ENCODE data around the gene TRAF2. TPM values are rescaled to one million over a fixed set of nuclear protein-coding genes. Genes with fewer than 3 reads are reported as not detected.

TRAF2 gene
- total RNA-seq, 1 experiment from 2014 or later, result 29.2 TPM

GRCh38 chr9:136937186-136938001, 51.1 kb downstream of the TRAF2 start:
- ChIA-PET CTCF (no interaction called here), POLR2A (ENCODE audit: low non-redundant PET) (no interaction called here)
- no peak for DNase-seq (ENCODE audit: low spot score)
- intact Hi-C loops (cut with micrococcal nuclease; ENCODE audit: unreplicated experiment), result no loop called here
- peaks cover 27% of the 10 kb centered on the region for H3K36me3 ChIP-seq (ENCODE audit: insufficient read depth, low read length, poor library complexity, severe bottlenecking)
- no peak for TF ChIP-seq EZH2 (IDR thresholded peaks at IDR 0.05; ENCODE audit: borderline replicate concordance, low read depth, low read length, poor library complexity, severe bottlenecking)
- H3K4me3 ChIP-seq (ENCODE audit: low read depth, low read length, poor library complexity, severe bottlenecking), result no peak overlapping the region
- no peaks in the 10 kb centered on the region for H3K27me3 ChIP-seq (replicated peaks; ENCODE audit: insufficient read depth, low read depth, low read length, poor library complexity)
- no TSS peak for BruUV-seq (replicated peaks)
- H3K27ac ChIP-seq (ENCODE audit: low read depth, low read length, poor library complexity, severe bottlenecking), result no peak overlapping the region
- no peaks in the 10 kb centered on the region for H3K4me1 ChIP-seq (ENCODE audit: insufficient read depth, low read length, poor library complexity, severe bottlenecking)
- no peaks in the 10 kb centered on the region for H3K9me3 ChIP-seq (ENCODE audit: low read depth, low read length, poor library complexity, severe bottlenecking)

- peaks cover 33% of the 10 kb centered on the region for H3K36me3 ChIP-seq (ENCODE audit: insufficient read depth, low read length, poor library complexity, severe bottlenecking)
- BruUV-seq (replicated peaks), result no TSS peak
- intact Hi-C loops (cut with micrococcal nuclease; ENCODE audit: unreplicated experiment), result no loop called here
- H3K27ac ChIP-seq (ENCODE audit: low read depth, low read length, poor library complexity, severe bottlenecking), result no peak overlapping the region
- no peaks in the 10 kb centered on the region for H3K9me3 ChIP-seq (ENCODE audit: low read depth, low read length, poor library complexity, severe bottlenecking)
- DNase-seq (ENCODE audit: low spot score), result no peak
- no peak overlapping the region for H3K4me3 ChIP-seq (ENCODE audit: low read depth, low read length, poor library complexity, severe bottlenecking)
- ChIA-PET POLR2A (ENCODE audit: low non-redundant PET) (no interaction called here), CTCF (no interaction called here)
- TF ChIP-seq EZH2 (IDR thresholded peaks at IDR 0.05; ENCODE audit: borderline replicate concordance, low read depth, low read length, poor library complexity, severe bottlenecking) (no peak), CTCF (conservative IDR thresholded peaks at IDR 0.05; ENCODE audit: low read depth, low read length) (no peak)
- no peaks in the 10 kb centered on the region for H3K4me1 ChIP-seq (ENCODE audit: insufficient read depth, low read length, poor library complexity, severe bottlenecking)
- no peaks in the 10 kb centered on the region for H3K27me3 ChIP-seq (replicated peaks; ENCODE audit: insufficient read depth, low read depth, low read length, poor library complexity)
Observed at GRCh38 chr9:136939431-136939995, 53.2 kb downstream of the TRAF2 start.

- Histone ChIP-seq H3K27me3 (replicated peaks; ENCODE audit: insufficient read depth, low read depth, low read length, poor library complexity) (no peaks in the 10 kb centered on the region), H3K4me3 (ENCODE audit: low read depth, low read length, poor library complexity, severe bottlenecking) (no peak overlapping the region), H3K36me3 (ENCODE audit: insufficient read depth, low read length, poor library complexity, severe bottlenecking) (peaks cover 33% of the 10 kb centered on the region), H3K27ac (ENCODE audit: low read depth, low read length, poor library complexity, severe bottlenecking) (no peak overlapping the region), H3K9me3 (ENCODE audit: low read depth, low read length, poor library complexity, severe bottlenecking) (no peaks in the 10 kb centered on the region), H3K4me1 (ENCODE audit: insufficient read depth, low read length, poor library complexity, severe bottlenecking) (no peaks in the 10 kb centered on the region)
- no peak for TF ChIP-seq EZH2 (IDR thresholded peaks at IDR 0.05; ENCODE audit: borderline replicate concordance, low read depth, low read length, poor library complexity, severe bottlenecking)
- ChIA-PET CTCF (no interaction called here), POLR2A (ENCODE audit: low non-redundant PET) (no interaction called here)
- intact Hi-C loops (cut with micrococcal nuclease; ENCODE audit: unreplicated experiment), result no loop called here
- BruUV-seq (replicated peaks), result no TSS peak
- DNase-seq (ENCODE audit: low spot score), result no peak
Observed at GRCh38 chr9:136939996-136940525, 53.7 kb downstream of the TRAF2 start.

GRCh38 chr9:136940526-136941230, 54.4 kb downstream of the TRAF2 start:
- POLR2A ChIA-PET (ENCODE audit: low non-redundant PET), result no interaction called here
- DNase-seq (ENCODE audit: low spot score), result no peak
- H3K36me3 ChIP-seq (ENCODE audit: insufficient read depth, low read length, poor library complexity, severe bottlenecking), result peaks cover 33% of the 10 kb centered on the region
- H3K4me1 ChIP-seq (ENCODE audit: insufficient read depth, low read length, poor library complexity, severe bottlenecking), result no peaks in the 10 kb centered on the region
- H3K9me3 ChIP-seq (ENCODE audit: low read depth, low read length, poor library complexity, severe bottlenecking), result no peaks in the 10 kb centered on the region
- TF ChIP-seq CTCF (conservative IDR thresholded peaks at IDR 0.05; ENCODE audit: low read depth, low read length), result no peak
- no peak for TF ChIP-seq EZH2 (IDR thresholded peaks at IDR 0.05; ENCODE audit: borderline replicate concordance, low read depth, low read length, poor library complexity, severe bottlenecking)
- H3K27me3 ChIP-seq (replicated peaks; ENCODE audit: insufficient read depth, low read depth, low read length, poor library complexity), result no peaks in the 10 kb centered on the region
- H3K27ac ChIP-seq (ENCODE audit: low read depth, low read length, poor library complexity, severe bottlenecking), result no peak overlapping the region
- CTCF ChIA-PET, result no interaction called here
- TSS peak; percentile 33 for BruUV-seq (replicated peaks)
- H3K4me3 ChIP-seq (ENCODE audit: low read depth, low read length, poor library complexity, severe bottlenecking), result no peak overlapping the region
- intact Hi-C loops (cut with micrococcal nuclease; ENCODE audit: unreplicated experiment), result no loop called here
